OCI-LY3 (cell line): ENCODE data around the gene SF3B4.
A peak's percentile ranks its signal among the peaks of the same experiment; 100 is the strongest.

ENCODE experiments used
- H2AFZ ChIP-seq: fragments of 200-600, 300-600 bp; shearing (Covaris generic); 2 replicates; pipeline ENCODE4 v1.6.0; 2014; ENCODE audit warnings: antibody characterized with exemption, low read depth, low read length
- H3K27ac ChIP-seq: fragments of 200-600, 300-600 bp; sonication (generic); 2 replicates; pipeline ENCODE4 v1.5.1; 2014; ENCODE audit warnings: mild to moderate bottlenecking, low read length, moderate library complexity, mixed read lengths
- H3K27me3 ChIP-seq: fragments of 200-600, 300-600 bp; sonication (generic); 2 replicates; pipeline ENCODE4 v1.6.1; 2014; ENCODE audit warnings: low read depth, low read length, mixed read lengths
- H3K36me3 ChIP-seq: fragments of 200-600, 300-600 bp; sonication (generic); replicated peaks from 2 replicates; pipeline ENCODE3; 2014; ENCODE audit warnings: low read depth, low read length, mixed read lengths
- H3K4me1 ChIP-seq: fragments of 300-600, 200-600 bp; sonication (generic); 2 replicates; pipeline ENCODE4 v1.6.1; 2014; ENCODE audit warnings: low read length, mixed read lengths
- H3K4me2 ChIP-seq: fragments of 200-600, 300-600 bp; sonication (generic); 2 replicates; pipeline ENCODE4 v1.6.1; 2014; ENCODE audit warnings: low read length, mixed read lengths
- H3K4me3 ChIP-seq: fragments of 300-600, 200-600 bp; sonication (generic); 2 replicates; pipeline ENCODE4 v1.5.1; 2014; ENCODE audit warnings: antibody characterized with exemption, mild to moderate bottlenecking, low read length, moderate library complexity
- H3K79me2 ChIP-seq: fragments of 300-600, 200-600 bp; shearing (Covaris generic); 2 replicates; pipeline ENCODE4 v1.6.1; 2014; ENCODE audit warnings: mild to moderate bottlenecking, low read length, mixed read lengths
- H3K9ac ChIP-seq: fragments of 300-600, 200-600 bp; shearing (Covaris generic); 2 replicates; pipeline ENCODE4 v1.6.0; 2014; ENCODE audit warnings: mild to moderate bottlenecking, low read length, moderate library complexity
- H3K9me3 ChIP-seq: fragments of 200-600, 300-600 bp; shearing (Covaris generic); 2 replicates; pipeline ENCODE4 v1.6.1; 2014; ENCODE audit warnings: low read length, mixed read lengths; ENCODE audit not compliant: insufficient read depth
- H4K20me1 ChIP-seq: fragments of 200-600, 300-600 bp; sonication (generic); 2 replicates; pipeline ENCODE4 v1.6.1; 2016; ENCODE audit warnings: low read length, mixed read lengths; ENCODE audit not compliant: insufficient read depth
- EZH2phosphoT487 ChIP-seq: fragments of 200-600 bp; shearing (Covaris generic); IDR thresholded peaks from 2 replicates; pipeline ENCODE4 v1.6.1; 2018; ENCODE audit warnings: antibody characterized with exemption, mixed run types, low read depth
- TF ChIP-seq, protein P1 (sequence below): fragments of 200-600, 300-600 bp; sonication (generic); IDR thresholded peaks from 2 replicates; pipeline ENCODE4 v1.5.1; 2014; ENCODE audit warnings: antibody characterized with exemption, low read length, low read depth

Gene SF3B4

DNA sequence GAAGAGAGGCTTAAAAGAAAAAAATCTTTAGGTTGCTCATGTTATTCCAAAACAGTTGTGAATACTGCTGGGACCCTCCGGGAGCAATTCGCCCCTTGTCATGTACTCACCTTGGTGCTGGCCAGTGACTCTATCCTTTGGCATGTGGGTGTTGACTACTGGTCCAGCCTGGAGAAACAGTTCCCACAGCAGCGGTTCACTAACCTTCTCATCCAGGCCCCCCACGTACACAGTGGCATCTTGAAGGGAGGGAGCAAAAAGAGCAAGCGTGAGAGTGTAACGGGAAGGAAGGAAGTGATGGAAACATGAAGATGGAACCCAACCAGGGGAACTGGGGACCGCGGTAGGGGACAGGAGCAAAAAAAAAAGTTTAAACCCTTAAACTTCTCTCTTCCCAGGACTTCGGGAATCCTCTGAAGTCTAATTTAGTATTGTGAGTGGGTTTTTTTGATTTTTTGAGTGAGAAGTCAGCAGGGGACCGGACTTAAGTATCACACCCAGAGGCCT is 494 bp downstream of the SF3B4 start:
- H3K4me1 ChIP-seq: peaks cover 23% of the 10 kb centered on the region
- H2AFZ ChIP-seq: no peak overlapping the region
- peaks cover 40% of the 10 kb centered on the region for H3K36me3 ChIP-seq
- no peaks in the 10 kb centered on the region for H3K9me3 ChIP-seq
- peak overlapping the region; percentile 86 for H3K27ac ChIP-seq
- H3K9ac ChIP-seq: peak overlapping the region; percentile 90
- H3K4me3 ChIP-seq: peak overlapping the region; percentile 80
- H4K20me1 ChIP-seq: peaks cover 10% of the 10 kb centered on the region; the same call in 1 of the 2 replicates
- TF ChIP-seq, protein P1, sequence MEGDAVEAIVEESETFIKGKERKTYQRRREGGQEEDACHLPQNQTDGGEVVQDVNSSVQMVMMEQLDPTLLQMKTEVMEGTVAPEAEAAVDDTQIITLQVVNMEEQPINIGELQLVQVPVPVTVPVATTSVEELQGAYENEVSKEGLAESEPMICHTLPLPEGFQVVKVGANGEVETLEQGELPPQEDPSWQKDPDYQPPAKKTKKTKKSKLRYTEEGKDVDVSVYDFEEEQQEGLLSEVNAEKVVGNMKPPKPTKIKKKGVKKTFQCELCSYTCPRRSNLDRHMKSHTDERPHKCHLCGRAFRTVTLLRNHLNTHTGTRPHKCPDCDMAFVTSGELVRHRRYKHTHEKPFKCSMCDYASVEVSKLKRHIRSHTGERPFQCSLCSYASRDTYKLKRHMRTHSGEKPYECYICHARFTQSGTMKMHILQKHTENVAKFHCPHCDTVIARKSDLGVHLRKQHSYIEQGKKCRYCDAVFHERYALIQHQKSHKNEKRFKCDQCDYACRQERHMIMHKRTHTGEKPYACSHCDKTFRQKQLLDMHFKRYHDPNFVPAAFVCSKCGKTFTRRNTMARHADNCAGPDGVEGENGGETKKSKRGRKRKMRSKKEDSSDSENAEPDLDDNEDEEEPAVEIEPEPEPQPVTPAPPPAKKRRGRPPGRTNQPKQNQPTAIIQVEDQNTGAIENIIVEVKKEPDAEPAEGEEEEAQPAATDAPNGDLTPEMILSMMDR: no peak
- TF ChIP-seq EZH2phosphoT487: no peak
- no peaks in the 10 kb centered on the region for H3K27me3 ChIP-seq
- H3K79me2 ChIP-seq: peaks cover 31% of the 10 kb centered on the region
- peak overlapping the region; percentile 95 for H3K4me2 ChIP-seq

DNA sequence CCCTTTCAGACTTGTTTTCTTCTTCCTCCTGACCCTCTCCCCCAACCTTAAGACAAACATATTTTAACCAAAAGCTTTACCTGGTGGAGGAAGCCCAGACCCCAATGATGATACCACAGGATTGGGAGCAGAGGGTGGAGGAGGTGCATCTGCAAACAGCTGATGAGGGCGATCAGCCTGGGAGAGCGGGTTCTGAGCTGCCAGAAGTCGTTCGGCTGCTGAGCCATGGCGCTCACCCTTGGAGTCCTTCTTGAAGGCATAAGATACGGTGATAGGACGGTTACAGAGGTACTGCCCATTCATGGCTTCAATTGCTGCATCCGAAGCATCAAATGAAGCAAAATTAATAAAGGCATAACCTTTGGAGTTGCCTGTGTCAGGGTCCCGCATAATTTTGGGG is 1.3 kb downstream of the SF3B4 start:
- Histone ChIP-seq H3K4me2 (peak overlapping the region; percentile 95), H4K20me1 (peaks cover 10% of the 10 kb centered on the region; the same call in 1 of the 2 replicates), H3K4me1 (peaks cover 23% of the 10 kb centered on the region), H3K27ac (no peak overlapping the region), H3K9me3 (no peaks in the 10 kb centered on the region), H3K4me3 (peak overlapping the region; percentile 80; the same call in 1 of the 2 replicates), H3K27me3 (no peaks in the 10 kb centered on the region), H2AFZ (no peak overlapping the region), H3K79me2 (peaks cover 31% of the 10 kb centered on the region), H3K9ac (no peak overlapping the region), H3K36me3 (peaks cover 45% of the 10 kb centered on the region)
- TF ChIP-seq, protein P1: no peak
- no peak for TF ChIP-seq EZH2phosphoT487

DNA sequence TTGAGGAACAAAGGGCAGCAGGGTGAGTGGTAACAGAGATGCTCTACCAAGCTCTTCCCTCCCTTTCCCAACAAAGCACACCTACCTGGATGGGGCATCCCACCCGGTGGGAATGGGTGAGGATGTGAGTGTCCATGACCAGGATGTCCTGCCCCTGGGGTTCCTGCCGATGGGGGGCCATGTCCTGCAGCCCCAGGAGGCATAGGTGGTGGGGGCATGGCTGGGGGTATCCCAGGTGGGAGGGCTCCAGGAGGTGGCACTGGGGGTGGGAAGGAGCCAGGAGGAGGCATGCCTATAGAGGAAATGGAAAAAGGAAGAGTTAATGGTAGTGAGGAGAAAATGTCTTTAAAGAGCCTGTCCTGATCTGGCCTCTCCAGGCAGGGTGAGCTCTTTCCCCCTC is 1.9 kb downstream of the SF3B4 start:
- Histone ChIP-seq H3K27me3 (no peaks in the 10 kb centered on the region), H3K9ac (no peak overlapping the region), H3K27ac (no peak overlapping the region), H3K4me1 (peaks cover 23% of the 10 kb centered on the region), H3K36me3 (peaks cover 45% of the 10 kb centered on the region), H2AFZ (no peak overlapping the region), H3K79me2 (peaks cover 31% of the 10 kb centered on the region), H3K4me3 (no peak overlapping the region), H3K9me3 (no peaks in the 10 kb centered on the region), H3K4me2 (no peak overlapping the region), H4K20me1 (peaks cover 10% of the 10 kb centered on the region; the same call in 1 of the 2 replicates)
- TF ChIP-seq, protein P1: no peak
- no peak for TF ChIP-seq EZH2phosphoT487

DNA sequence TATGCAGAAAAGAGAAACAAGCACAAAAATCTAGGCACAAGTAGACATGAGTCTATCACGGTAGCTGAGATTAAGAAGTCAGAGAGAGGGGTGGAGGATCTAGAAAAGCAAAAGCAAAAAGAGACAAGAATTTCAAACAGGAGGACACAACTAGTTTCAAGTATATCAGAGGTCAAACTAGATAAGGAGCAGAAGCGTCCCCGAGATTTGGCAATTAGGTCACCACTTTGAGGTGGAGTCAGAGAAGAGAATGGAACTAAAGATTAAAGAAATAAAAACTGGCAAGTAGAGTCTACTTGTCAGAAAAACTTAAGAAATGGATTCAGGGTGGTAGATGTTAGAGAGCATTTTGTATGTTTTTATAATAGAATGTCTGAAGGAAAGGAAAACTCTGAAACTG is 2.3 kb downstream of the SF3B4 start:
- Histone ChIP-seq H2AFZ (no peak overlapping the region), H3K9ac (no peak overlapping the region), H4K20me1 (peaks cover 10% of the 10 kb centered on the region; the same call in 1 of the 2 replicates), H3K4me2 (no peak overlapping the region), H3K79me2 (peaks cover 31% of the 10 kb centered on the region), H3K4me3 (no peak overlapping the region), H3K4me1 (peaks cover 23% of the 10 kb centered on the region), H3K27ac (no peak overlapping the region), H3K9me3 (no peaks in the 10 kb centered on the region), H3K27me3 (no peaks in the 10 kb centered on the region), H3K36me3 (peaks cover 45% of the 10 kb centered on the region)
- TF ChIP-seq, protein P1: no peak
- TF ChIP-seq EZH2phosphoT487: no peak
